PFSK-1 (cell line): ENCODE results near the gene COCH. TPM values are rescaled to one million over a fixed set of nuclear protein-coding genes. Genes with fewer than 3 reads are reported as not detected.

Experiments
- FOXP2 ChIP-seq: optimal IDR thresholded peaks from 2 replicates; pipeline ENCODE3; 2011; ENCODE audit warnings: borderline replicate concordance, control low read depth, inconsistent platforms; ENCODE audit not compliant: insufficient read depth; ENCODE audit errors: extremely low read length, extremely low read depth
- POLR2AphosphoS5 ChIP-seq: IDR thresholded peaks from 2 replicates; pipeline ENCODE4 v1.6.1; 2012; ENCODE audit warnings: low read depth, mild to moderate bottlenecking, control low read depth, low read length, moderate library complexity
- REST ChIP-seq, 2 experiments: IDR thresholded peaks; 2 replicates each; pipeline versions ENCODE4 v1.6.1 to v1.8.0; 2011 to 2012; ENCODE audit warnings: low read depth in 2 of 2, low read length in 2 of 2, control low read depth in 1 of 2, inconsistent platforms in 1 of 2, mild to moderate bottlenecking in 1 of 2, moderate library complexity in 1 of 2; ENCODE audit not compliant: insufficient read depth in 1 of 2
- SIN3A ChIP-seq: IDR thresholded peaks from 2 replicates; pipeline ENCODE4 v1.6.1; 2012; ENCODE audit warnings: mild to moderate bottlenecking, low read length, moderate library complexity, borderline replicate concordance; ENCODE audit not compliant: insufficient read depth
- TAF1 ChIP-seq: IDR thresholded peaks from 2 replicates; pipeline ENCODE4 v1.6.1; 2012; ENCODE audit warnings: low read length, control low read depth, borderline replicate concordance; ENCODE audit not compliant: insufficient read depth
- polyA plus RNA-seq: library from polyadenylated mRNA; unstranded; fragments of >200 nt; gene quantifications from one replicate; pipeline ENCODE4 v1.2.1, GENCODE V29; 2012; ENCODE audit warnings: low read depth, missing spikeins; ENCODE audit not compliant: insufficient read length

Gene COCH
- polyA plus RNA-seq: 0.54 TPM

GRCh38 chr14:30874120-30874998, at the start of gene COCH:
TSS of gene COCH (plus strand) at chr14:30874559. CDS start at chr14:30874939, 380 bp downstream.
- TF ChIP-seq POLR2AphosphoS5: no peak
- no peak for TF ChIP-seq TAF1
- TF ChIP-seq REST (IDR thresholded peaks at IDR 0.05; ENCODE audit: insufficient read depth in 1 of 2, low read depth in 2 of 2, low read length in 2 of 2): no peak
- TF ChIP-seq SIN3A: no peak
- TF ChIP-seq FOXP2: no peak

GRCh38 chr14:30826070-30826469, 48.3 kb upstream of the COCH start:
- TF ChIP-seq POLR2AphosphoS5 (no peak), REST (IDR thresholded peaks at IDR 0.05; ENCODE audit: insufficient read depth in 1 of 2, low read depth in 2 of 2, low read length in 2 of 2) (no peak), FOXP2 (no peak)

GRCh38 chr14:30829853-30830252, 44.5 kb upstream of the COCH start:
- TF ChIP-seq FOXP2 (no peak), SIN3A (no peak), TAF1 (no peak), POLR2AphosphoS5 (no peak), REST (IDR thresholded peaks at IDR 0.05; ENCODE audit: insufficient read depth in 1 of 2, low read depth in 2 of 2, low read length in 2 of 2) (no peak)

- no peak for TF ChIP-seq SIN3A
- no peak for TF ChIP-seq FOXP2
- TF ChIP-seq TAF1: no peak
- TF ChIP-seq REST (IDR thresholded peaks at IDR 0.05; ENCODE audit: insufficient read depth in 1 of 2, low read depth in 2 of 2, low read length in 2 of 2): no peak
- no peak for TF ChIP-seq POLR2AphosphoS5
Observed at GRCh38 chr14:30834353-30834752, 40.0 kb upstream of the COCH start.
